Osteocyte (in vitro differentiated cells): Measurements from ENCODE around the gene WDR64. TPM values are rescaled to one million over a fixed set of nuclear protein-coding genes. Genes with fewer than 3 reads are reported as not detected.

Experiments
- DNase-seq: peaks from one replicate; pipeline ENCODE4 v3.0.0; 2021; ENCODE audit warnings: mixed read lengths; ENCODE audit not compliant: unreplicated experiment; ENCODE audit errors: extremely low spot score
- H3K27ac Mint-ChIP-seq: one replicate; pipeline ENCODE4 v1.8.0; 2021; ENCODE audit warnings: mild to moderate bottlenecking, mixed read lengths; ENCODE audit not compliant: unreplicated experiment
- H3K27me3 Mint-ChIP-seq: one replicate; pipeline ENCODE4 v1.8.0; 2021; ENCODE audit warnings: mixed read lengths; ENCODE audit not compliant: unreplicated experiment
- H3K36me3 Mint-ChIP-seq: one replicate; pipeline ENCODE4 v1.8.0; 2021; ENCODE audit warnings: mixed read lengths; ENCODE audit not compliant: unreplicated experiment
- H3K4me1 Mint-ChIP-seq: one replicate; pipeline ENCODE4 v1.8.0; 2021; ENCODE audit warnings: mixed read lengths; ENCODE audit not compliant: unreplicated experiment
- H3K4me3 Mint-ChIP-seq: one replicate; pipeline ENCODE4 v1.8.0; 2021; ENCODE audit warnings: mild to moderate bottlenecking, moderate library complexity, mixed read lengths; ENCODE audit not compliant: unreplicated experiment
- H3K9me3 Mint-ChIP-seq: one replicate; pipeline ENCODE4 v1.8.0; 2021; ENCODE audit warnings: mixed read lengths; ENCODE audit not compliant: unreplicated experiment
- CTCF ChIP-seq: fragments of 200-600 bp; sonication (generic); IDR thresholded peaks from 2 replicates; pipeline ENCODE4 v1.5.0; 2021; ENCODE audit warnings: antibody characterized with exemption, mild to moderate bottlenecking, moderate library complexity
- total RNA-seq: library from RNA; stranded (reverse); gene quantifications from 2 replicates; pipeline ENCODE4 v1.2.1, GENCODE V29; 2021

Gene WDR64
- total RNA-seq, 1 donor from 2014 or later, result not detected

- no peaks in the 10 kb centered on the region for H3K27me3 Mint-ChIP-seq
- H3K4me1 Mint-ChIP-seq, result peaks cover 37% of the 10 kb centered on the region
- H3K27ac Mint-ChIP-seq, result peak overlapping the region; percentile 51
- H3K9me3 Mint-ChIP-seq, result no peaks in the 10 kb centered on the region
- no peak overlapping the region for H3K4me3 Mint-ChIP-seq
- no peak for DNase-seq
- no peak for TF ChIP-seq CTCF
- no peaks in the 10 kb centered on the region for H3K36me3 Mint-ChIP-seq
Measured at GRCh38 chr1:241612533-241613477, 39.3 kb upstream of the WDR64 start.

GRCh38 chr1:241614144-241614543 is 37.9 kb upstream of the WDR64 start:
- Mint-ChIP-seq H3K9me3 (no peaks in the 10 kb centered on the region), H3K4me1 (peaks cover 29% of the 10 kb centered on the region), H3K27me3 (no peaks in the 10 kb centered on the region), H3K4me3 (no peak overlapping the region), H3K36me3 (no peaks in the 10 kb centered on the region), H3K27ac (no peak overlapping the region)
- DNase-seq, result no peak
- TF ChIP-seq CTCF, result no peak

- no peak for DNase-seq
- Mint-ChIP-seq H3K27ac (no peak overlapping the region), H3K9me3 (no peaks in the 10 kb centered on the region), H3K4me1 (peaks cover 27% of the 10 kb centered on the region), H3K4me3 (no peak overlapping the region), H3K36me3 (no peaks in the 10 kb centered on the region), H3K27me3 (no peaks in the 10 kb centered on the region)
- TF ChIP-seq CTCF, result no peak
Measured at GRCh38 chr1:241614572-241614971, 37.5 kb upstream of the WDR64 start.

- Mint-ChIP-seq H3K27me3 (no peaks in the 10 kb centered on the region), H3K27ac (no peak overlapping the region), H3K4me3 (no peak overlapping the region), H3K9me3 (no peaks in the 10 kb centered on the region), H3K36me3 (no peaks in the 10 kb centered on the region), H3K4me1 (peaks cover 26% of the 10 kb centered on the region)
- TF ChIP-seq CTCF, result no peak
- DNase-seq, result no peak
Measured at GRCh38 chr1:241615043-241615974, 36.8 kb upstream of the WDR64 start.
